Measurements from ENCODE around the gene NFATC2IP.

- peak; percentile 37 for TF ChIP-seq POLR2A (IDR thresholded peaks at IDR 0.05)
- TF ChIP-seq, protein P1, sequence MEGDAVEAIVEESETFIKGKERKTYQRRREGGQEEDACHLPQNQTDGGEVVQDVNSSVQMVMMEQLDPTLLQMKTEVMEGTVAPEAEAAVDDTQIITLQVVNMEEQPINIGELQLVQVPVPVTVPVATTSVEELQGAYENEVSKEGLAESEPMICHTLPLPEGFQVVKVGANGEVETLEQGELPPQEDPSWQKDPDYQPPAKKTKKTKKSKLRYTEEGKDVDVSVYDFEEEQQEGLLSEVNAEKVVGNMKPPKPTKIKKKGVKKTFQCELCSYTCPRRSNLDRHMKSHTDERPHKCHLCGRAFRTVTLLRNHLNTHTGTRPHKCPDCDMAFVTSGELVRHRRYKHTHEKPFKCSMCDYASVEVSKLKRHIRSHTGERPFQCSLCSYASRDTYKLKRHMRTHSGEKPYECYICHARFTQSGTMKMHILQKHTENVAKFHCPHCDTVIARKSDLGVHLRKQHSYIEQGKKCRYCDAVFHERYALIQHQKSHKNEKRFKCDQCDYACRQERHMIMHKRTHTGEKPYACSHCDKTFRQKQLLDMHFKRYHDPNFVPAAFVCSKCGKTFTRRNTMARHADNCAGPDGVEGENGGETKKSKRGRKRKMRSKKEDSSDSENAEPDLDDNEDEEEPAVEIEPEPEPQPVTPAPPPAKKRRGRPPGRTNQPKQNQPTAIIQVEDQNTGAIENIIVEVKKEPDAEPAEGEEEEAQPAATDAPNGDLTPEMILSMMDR (IDR thresholded peaks at IDR 0.05), result peak in 1 of 3 donors; percentile 2
Measured at GRCh38 chr16:28924762-28925385, 25.9 kb upstream of the NFATC2IP start, which contains the start of gene RABEP2.
